ENCODE results near the gene ADH6. TPM values are rescaled to one million over a fixed set of nuclear protein-coding genes. Genes with fewer than 3 reads are reported as not detected.
"Not testable (repeated sequence)": the region's sequence is repeated elsewhere in the genome, so short reads cannot be mapped to it uniquely, and the experiment has no call there.

Gene ADH6
- polyA plus RNA-seq = under 1 TPM in 1 of 2 donors, not detected in 1; 0.11 TPM

GRCh38 chr4:99219072-99219471 lies at the start of gene ADH6:
Gene ADH6 (minus strand): TSS chr4:99219246. CDS start chr4:99219152, 94 bp downstream.
- no peaks in the 10 kb centered on the region for H3K36me3 ChIP-seq (ENCODE audit: control insufficient read depth in 2 of 2, insufficient read depth in 2 of 2, low read length in 1 of 2)
- WGBS, 2 donors = 65 to 88% methylated on average over 3 of the region's 3 CpGs
- H3K4me3 ChIP-seq (ENCODE audit: low read depth in 1 of 2, low read length in 2 of 2) = no peak within 1 kb of the TSS
- H3K9me3 ChIP-seq (ENCODE audit: control insufficient read depth in 2 of 2, insufficient read depth in 1 of 2, low read depth in 1 of 2, low read length in 1 of 2) = no peaks in the 10 kb centered on the region
- H3K27me3 ChIP-seq (ENCODE audit: control insufficient read depth in 1 of 2, insufficient read depth in 2 of 2, low read length in 2 of 2) = no peaks in the 10 kb centered on the region
- H3K27ac ChIP-seq (ENCODE audit: low read depth in 2 of 2, low read length in 1 of 2) = no peak within 1 kb of the TSS
- no peaks in the 10 kb centered on the region for H3K4me1 ChIP-seq (ENCODE audit: control insufficient read depth in 2 of 2, insufficient read depth in 2 of 2, low read length in 1 of 2)

- no peaks in the 10 kb centered on the region for H3K36me3 ChIP-seq (ENCODE audit: control insufficient read depth in 2 of 2, insufficient read depth in 2 of 2, low read length in 1 of 2)
- no peaks in the 10 kb centered on the region for H3K9me3 ChIP-seq (ENCODE audit: control insufficient read depth in 2 of 2, insufficient read depth in 1 of 2, low read depth in 1 of 2, low read length in 1 of 2)
- H3K27ac ChIP-seq (ENCODE audit: low read depth in 2 of 2, low read length in 1 of 2) = no peak overlapping the region
- H3K27me3 ChIP-seq (ENCODE audit: control insufficient read depth in 1 of 2, insufficient read depth in 2 of 2, low read length in 2 of 2) = no peaks in the 10 kb centered on the region
- no peaks in the 10 kb centered on the region for H3K4me1 ChIP-seq (ENCODE audit: control insufficient read depth in 2 of 2, insufficient read depth in 2 of 2, low read length in 1 of 2)
- no peak overlapping the region for H3K4me3 ChIP-seq (ENCODE audit: low read depth in 1 of 2, low read length in 2 of 2)
Measured at GRCh38 chr4:99264927-99265326, 45.9 kb upstream of the ADH6 start.

- peaks cover 0 to 3% of the 10 kb centered on the region in 2 donors for H3K36me3 ChIP-seq (ENCODE audit: control insufficient read depth in 2 of 2, insufficient read depth in 2 of 2, low read length in 1 of 2)
- H3K27ac ChIP-seq (ENCODE audit: low read depth in 2 of 2, low read length in 1 of 2) = peak overlapping the region; percentile 3 to 50
- no peaks in the 10 kb centered on the region for H3K9me3 ChIP-seq (ENCODE audit: control insufficient read depth in 2 of 2, insufficient read depth in 1 of 2, low read depth in 1 of 2, low read length in 1 of 2)
- WGBS, 2 donors = 48 to 67% methylated on average over 4 of the region's 4 CpGs
- peaks cover 0 to 6% of the 10 kb centered on the region in 2 donors for H3K4me1 ChIP-seq (ENCODE audit: control insufficient read depth in 2 of 2, insufficient read depth in 2 of 2, low read length in 1 of 2)
- H3K4me3 ChIP-seq (ENCODE audit: low read depth in 1 of 2, low read length in 2 of 2) = no peak overlapping the region
- H3K27me3 ChIP-seq (ENCODE audit: control insufficient read depth in 1 of 2, insufficient read depth in 2 of 2, low read length in 2 of 2) = no peaks in the 10 kb centered on the region
Measured at GRCh38 chr4:99252746-99253145, 33.7 kb upstream of the ADH6 start.

GRCh38 chr4:99248714-99249113 lies 29.7 kb upstream of the ADH6 start:
- Histone ChIP-seq H3K4me1 (ENCODE audit: control insufficient read depth in 2 of 2, insufficient read depth in 2 of 2, low read length in 1 of 2) (peaks cover 0 to 7% of the 10 kb centered on the region in 2 donors), H3K27ac (ENCODE audit: low read depth in 2 of 2, low read length in 1 of 2) (no peak overlapping the region)
- 57 to 59% methylated on average over 1 of the region's 1 CpG for WGBS, 2 donors

GRCh38 chr4:99235955-99236354 lies 16.9 kb upstream of the ADH6 start:
- Histone ChIP-seq H3K4me3 (ENCODE audit: low read depth in 1 of 2, low read length in 2 of 2) (no peak overlapping the region), H3K27ac (ENCODE audit: low read depth in 2 of 2, low read length in 1 of 2) (no peak overlapping the region), H3K9me3 (ENCODE audit: control insufficient read depth in 2 of 2, insufficient read depth in 1 of 2, low read depth in 1 of 2, low read length in 1 of 2) (peaks cover 0 to 4% of the 10 kb centered on the region in 2 donors), H3K27me3 (ENCODE audit: control insufficient read depth in 1 of 2, insufficient read depth in 2 of 2, low read length in 2 of 2) (no peaks in the 10 kb centered on the region), H3K36me3 (ENCODE audit: control insufficient read depth in 2 of 2, insufficient read depth in 2 of 2, low read length in 1 of 2) (no peaks in the 10 kb centered on the region), H3K4me1 (ENCODE audit: control insufficient read depth in 2 of 2, insufficient read depth in 2 of 2, low read length in 1 of 2) (no peaks in the 10 kb centered on the region)
- 66 to 77% methylated on average over 1 of the region's 1 CpG for WGBS, 2 donors

More at GRCh38 chr4:99248714-99249113, 29.7 kb upstream of the ADH6 start:
- Histone ChIP-seq H3K36me3 (ENCODE audit: control insufficient read depth in 2 of 2, insufficient read depth in 2 of 2, low read length in 1 of 2) (peaks cover 0 to 3% of the 10 kb centered on the region in 2 donors), H3K9me3 (ENCODE audit: control insufficient read depth in 2 of 2, insufficient read depth in 1 of 2, low read depth in 1 of 2, low read length in 1 of 2) (no peaks in the 10 kb centered on the region), H3K4me3 (ENCODE audit: low read depth in 1 of 2, low read length in 2 of 2) (no peak overlapping the region), H3K27me3 (ENCODE audit: control insufficient read depth in 1 of 2, insufficient read depth in 2 of 2, low read length in 2 of 2) (no peaks in the 10 kb centered on the region)

- no peaks in the 10 kb centered on the region for H3K27me3 ChIP-seq (ENCODE audit: control insufficient read depth in 1 of 2, insufficient read depth in 2 of 2, low read length in 2 of 2)
- peak overlapping the region in 1 of 2 donors; percentile 22 for H3K27ac ChIP-seq (ENCODE audit: low read depth in 2 of 2, low read length in 1 of 2)
- no peaks in the 10 kb centered on the region for H3K36me3 ChIP-seq (ENCODE audit: control insufficient read depth in 2 of 2, insufficient read depth in 2 of 2, low read length in 1 of 2)
- no peaks in the 10 kb centered on the region for H3K4me1 ChIP-seq (ENCODE audit: control insufficient read depth in 2 of 2, insufficient read depth in 2 of 2, low read length in 1 of 2)
- H3K4me3 ChIP-seq (ENCODE audit: low read depth in 1 of 2, low read length in 2 of 2) = no peak overlapping the region
- WGBS, 2 donors = 61 to 74% methylated on average over 2 of the region's 2 CpGs
- H3K9me3 ChIP-seq (ENCODE audit: control insufficient read depth in 2 of 2, insufficient read depth in 1 of 2, low read depth in 1 of 2, low read length in 1 of 2) = peaks cover 0 to 4% of the 10 kb centered on the region in 2 donors
Measured at GRCh38 chr4:99234331-99235010, 15.4 kb upstream of the ADH6 start.

GRCh38 chr4:99233397-99233796 lies 14.4 kb upstream of the ADH6 start:
- not testable (repeated sequence) for H3K27ac ChIP-seq (ENCODE audit: low read depth in 2 of 2, low read length in 1 of 2); H3K9me3 ChIP-seq (ENCODE audit: control insufficient read depth in 2 of 2, insufficient read depth in 1 of 2, low read depth in 1 of 2, low read length in 1 of 2); H3K4me1 ChIP-seq (ENCODE audit: control insufficient read depth in 2 of 2, insufficient read depth in 2 of 2, low read length in 1 of 2); H3K36me3 ChIP-seq (ENCODE audit: control insufficient read depth in 2 of 2, insufficient read depth in 2 of 2, low read length in 1 of 2); H3K4me3 ChIP-seq (ENCODE audit: low read depth in 1 of 2, low read length in 2 of 2); H3K27me3 ChIP-seq (ENCODE audit: control insufficient read depth in 1 of 2, insufficient read depth in 2 of 2, low read length in 2 of 2)
- WGBS, 2 donors = 73 to 79% methylated on average over 2 of the region's 2 CpGs

- 81 to 82% methylated on average over 1 of the region's 1 CpG for WGBS, 2 donors
- H3K4me1 ChIP-seq (ENCODE audit: control insufficient read depth in 2 of 2, insufficient read depth in 2 of 2, low read length in 1 of 2); H3K9me3 ChIP-seq (ENCODE audit: control insufficient read depth in 2 of 2, insufficient read depth in 1 of 2, low read depth in 1 of 2, low read length in 1 of 2); H3K27ac ChIP-seq (ENCODE audit: low read depth in 2 of 2, low read length in 1 of 2); H3K36me3 ChIP-seq (ENCODE audit: control insufficient read depth in 2 of 2, insufficient read depth in 2 of 2, low read length in 1 of 2); H3K27me3 ChIP-seq (ENCODE audit: control insufficient read depth in 1 of 2, insufficient read depth in 2 of 2, low read length in 2 of 2); H3K4me3 ChIP-seq (ENCODE audit: low read depth in 1 of 2, low read length in 2 of 2): not testable (repeated sequence)
Measured at GRCh38 chr4:99228706-99229105, 9.7 kb upstream of the ADH6 start.

GRCh38 chr4:99227646-99228045 lies 8.6 kb upstream of the ADH6 start:
- not testable (repeated sequence) for H3K36me3 ChIP-seq (ENCODE audit: control insufficient read depth in 2 of 2, insufficient read depth in 2 of 2, low read length in 1 of 2); H3K27me3 ChIP-seq (ENCODE audit: control insufficient read depth in 1 of 2, insufficient read depth in 2 of 2, low read length in 2 of 2); H3K4me1 ChIP-seq (ENCODE audit: control insufficient read depth in 2 of 2, insufficient read depth in 2 of 2, low read length in 1 of 2); H3K4me3 ChIP-seq (ENCODE audit: low read depth in 1 of 2, low read length in 2 of 2); H3K9me3 ChIP-seq (ENCODE audit: control insufficient read depth in 2 of 2, insufficient read depth in 1 of 2, low read depth in 1 of 2, low read length in 1 of 2); H3K27ac ChIP-seq (ENCODE audit: low read depth in 2 of 2, low read length in 1 of 2)
- 88% methylated on average over 4 of the region's 4 CpGs for WGBS, 2 donors

- no peaks in the 10 kb centered on the region for H3K9me3 ChIP-seq (ENCODE audit: control insufficient read depth in 2 of 2, insufficient read depth in 1 of 2, low read depth in 1 of 2, low read length in 1 of 2)
- H3K27me3 ChIP-seq (ENCODE audit: control insufficient read depth in 1 of 2, insufficient read depth in 2 of 2, low read length in 2 of 2) = no peaks in the 10 kb centered on the region
- 16 to 21% methylated on average over 1 of the region's 1 CpG for WGBS, 2 donors
- H3K27ac ChIP-seq (ENCODE audit: low read depth in 2 of 2, low read length in 1 of 2) = no peak overlapping the region
- H3K4me1 ChIP-seq (ENCODE audit: control insufficient read depth in 2 of 2, insufficient read depth in 2 of 2, low read length in 1 of 2) = no peaks in the 10 kb centered on the region
- H3K36me3 ChIP-seq (ENCODE audit: control insufficient read depth in 2 of 2, insufficient read depth in 2 of 2, low read length in 1 of 2) = no peaks in the 10 kb centered on the region
- no peak overlapping the region for H3K4me3 ChIP-seq (ENCODE audit: low read depth in 1 of 2, low read length in 2 of 2)
Measured at GRCh38 chr4:99221980-99222379, 2.9 kb upstream of the ADH6 start.
